Subcutaneous abdominal adipose tissue (tissue), 5 donors: ENCODE measurements around the gene GAS5.
"Not testable (repeated sequence)": the region's sequence is repeated elsewhere in the genome, so short reads cannot be mapped to it uniquely, and the experiment has no call there.

Experiments
- H3K27ac ChIP-seq: one replicate; pipeline ENCODE4 v1.7.0; 2013; ENCODE audit warnings: low read depth, mild to moderate bottlenecking, inconsistent platforms, low read length, moderate library complexity
- H3K27me3 ChIP-seq, 5 donors: one replicate each; pipeline ENCODE4 v1.7.0; 2013; ENCODE audit warnings: low read length in 5 of 5, inconsistent platforms in 1 of 5; ENCODE audit not compliant: control insufficient read depth in 5 of 5, insufficient read depth in 4 of 5
- H3K36me3 ChIP-seq, 5 donors: one replicate each; pipeline ENCODE4 v1.7.0; 2013; ENCODE audit warnings: low read length in 5 of 5; ENCODE audit not compliant: control insufficient read depth in 5 of 5, insufficient read depth in 5 of 5
- H3K4me1 ChIP-seq, 5 donors: one replicate each; pipeline ENCODE4 v1.7.0; 2013; ENCODE audit warnings: low read length in 5 of 5, mild to moderate bottlenecking in 3 of 5, moderate library complexity in 1 of 5; ENCODE audit not compliant: control insufficient read depth in 5 of 5, insufficient read depth in 5 of 5
- H3K4me3 ChIP-seq, 5 donors: one replicate each; pipeline ENCODE4 v1.7.0; 2013; ENCODE audit warnings: low read length in 5 of 5, low read depth in 1 of 5
- H3K9ac ChIP-seq, 5 donors: one replicate each; pipeline ENCODE4 v1.7.0; 2013; ENCODE audit warnings: low read length in 5 of 5, mild to moderate bottlenecking in 4 of 5, moderate library complexity in 3 of 5
- H3K9me3 ChIP-seq, 5 donors: one replicate each; pipeline ENCODE4 v1.7.0; 2013; ENCODE audit warnings: low read length in 5 of 5; ENCODE audit not compliant: control insufficient read depth in 5 of 5
- donor health status: healthy.
- donor health status: healthy.
- donor health status: healthy.
- donor health status: healthy.
- donor health status: healthy.

The GAS5 gene

GRCh38 chr1:173893611-173894010, 25.8 kb upstream of the GAS5 start:
- Histone ChIP-seq H3K9me3 (no peaks in the 10 kb centered on the region), H3K4me3 (no peak overlapping the region), H3K9ac (no peak overlapping the region), H3K27me3 (no peaks in the 10 kb centered on the region), H3K4me1 (peaks cover 0 to 41% (median 6%) of the 10 kb centered on the region in 5 donors), H3K27ac (no peak overlapping the region), H3K36me3 (peaks cover 0 to 5% (median 0%) of the 10 kb centered on the region in 5 donors)

- Histone ChIP-seq H3K4me1 (peaks cover 0 to 39% (median 6%) of the 10 kb centered on the region in 5 donors), H3K36me3 (peaks cover 19 to 23% (median 20%) of the 10 kb centered on the region in 5 donors), H3K27ac (peak overlapping the region; percentile 76), H3K9ac (no peak overlapping the region), H3K9me3 (no peaks in the 10 kb centered on the region), H3K27me3 (no peaks in the 10 kb centered on the region), H3K4me3 (no peak overlapping the region)
Observed at GRCh38 chr1:173889885-173890284, 22.1 kb upstream of the GAS5 start.

GRCh38 chr1:173888749-173889148, 21.0 kb upstream of the GAS5 start:
- H3K9me3 ChIP-seq = no peaks in the 10 kb centered on the region
- H3K4me3 ChIP-seq = no peak overlapping the region
- H3K4me1 ChIP-seq = peaks cover 0 to 39% (median 6%) of the 10 kb centered on the region in 5 donors
- H3K36me3 ChIP-seq = peaks cover 14 to 23% (median 20%) of the 10 kb centered on the region in 5 donors
- H3K27ac ChIP-seq = no peak overlapping the region
- H3K27me3 ChIP-seq = no peaks in the 10 kb centered on the region
- no peak overlapping the region for H3K9ac ChIP-seq

GRCh38 chr1:173887627-173888026, 19.8 kb upstream of the GAS5 start:
- peaks cover 14 to 23% (median 20%) of the 10 kb centered on the region in 5 donors for H3K36me3 ChIP-seq
- no peak overlapping the region for H3K27ac ChIP-seq
- no peaks in the 10 kb centered on the region for H3K9me3 ChIP-seq
- H3K4me3 ChIP-seq = no peak overlapping the region
- H3K9ac ChIP-seq = no peak overlapping the region
- peaks cover 0 to 39% (median 6%) of the 10 kb centered on the region in 5 donors for H3K4me1 ChIP-seq
- H3K27me3 ChIP-seq = no peaks in the 10 kb centered on the region

- Histone ChIP-seq H3K9ac (no peak overlapping the region), H3K4me3 (no peak overlapping the region), H3K36me3 (peaks cover 14 to 23% (median 20%) of the 10 kb centered on the region in 5 donors), H3K4me1 (peaks cover 0 to 36% (median 6%) of the 10 kb centered on the region in 5 donors), H3K27me3 (no peaks in the 10 kb centered on the region), H3K9me3 (no peaks in the 10 kb centered on the region), H3K27ac (no peak overlapping the region)
Observed at GRCh38 chr1:173886746-173887611, 19.2 kb upstream of the GAS5 start.

- H3K27ac ChIP-seq = no peak overlapping the region
- peaks cover 20 to 26% (median 23%) of the 10 kb centered on the region in 5 donors for H3K36me3 ChIP-seq
Observed at GRCh38 chr1:173884701-173885100, 16.9 kb upstream of the GAS5 start.

GRCh38 chr1:173881117-173881516, 13.3 kb upstream of the GAS5 start:
- peaks cover 22 to 32% (median 29%) of the 10 kb centered on the region in 5 donors for H3K36me3 ChIP-seq
- H3K4me1 ChIP-seq, H3K4me3 ChIP-seq, H3K27me3 ChIP-seq, H3K27ac ChIP-seq, H3K9me3 ChIP-seq, H3K9ac ChIP-seq: not testable (repeated sequence)

More at GRCh38 chr1:173884701-173885100, 16.9 kb upstream of the GAS5 start:
- Histone ChIP-seq H3K27me3 (no peaks in the 10 kb centered on the region), H3K9me3 (no peaks in the 10 kb centered on the region), H3K4me3 (no peak overlapping the region), H3K4me1 (peaks cover 0 to 16% (median 0%) of the 10 kb centered on the region in 5 donors), H3K9ac (no peak overlapping the region)

- Histone ChIP-seq H3K9me3 (no peaks in the 10 kb centered on the region), H3K36me3 (peaks cover 21 to 44% (median 34%) of the 10 kb centered on the region in 5 donors), H3K4me3 (no peak overlapping the region)
Observed at GRCh38 chr1:173878251-173878650, 10.5 kb upstream of the GAS5 start.

GRCh38 chr1:173876732-173877131, 8.9 kb upstream of the GAS5 start:
- no peaks in the 10 kb centered on the region for H3K9me3 ChIP-seq
- H3K4me3 ChIP-seq = no peak overlapping the region
- H3K27ac ChIP-seq = no peak overlapping the region
- H3K36me3 ChIP-seq = peaks cover 21 to 44% (median 34%) of the 10 kb centered on the region in 5 donors
- no peak overlapping the region for H3K9ac ChIP-seq
- H3K27me3 ChIP-seq = no peaks in the 10 kb centered on the region
- peaks cover 0 to 8% (median 0%) of the 10 kb centered on the region in 5 donors for H3K4me1 ChIP-seq

More at GRCh38 chr1:173878251-173878650, 10.5 kb upstream of the GAS5 start:
- H3K27me3 ChIP-seq = no peaks in the 10 kb centered on the region
- peaks cover 0 to under 1% (median 0%) of the 10 kb centered on the region in 5 donors for H3K4me1 ChIP-seq
- H3K9ac ChIP-seq = peak overlapping the region in 1 of 5 donors; percentile 52
- H3K27ac ChIP-seq = no peak overlapping the region

GRCh38 chr1:173871500-173871899, 3.7 kb upstream of the GAS5 start:
- no peak overlapping the region for H3K9ac ChIP-seq
- H3K9me3 ChIP-seq = no peaks in the 10 kb centered on the region
- peak overlapping the region; percentile 27 for H3K27ac ChIP-seq
- peak overlapping the region in 2 of 5 donors; percentile 7 to 25 for H3K4me3 ChIP-seq
- peaks cover 0 to 44% (median 36%) of the 10 kb centered on the region in 5 donors for H3K4me1 ChIP-seq
- H3K27me3 ChIP-seq = no peaks in the 10 kb centered on the region
- H3K36me3 ChIP-seq = peaks cover 12 to 40% (median 25%) of the 10 kb centered on the region in 5 donors
